AG04450 (cell line): ENCODE results near the gene DHH. TPM values are rescaled to one million over a fixed set of nuclear protein-coding genes. Genes with fewer than 3 reads are reported as not detected.

Experiments
- CTCF ChIA-PET: fragments of 300-600, 350-600 bp; formaldehyde crosslinking; extraction: SDS; loops from one replicate; lab custom pipeline; 2022; ENCODE audit warnings: antibody characterized with exemption, inconsistent platforms; lab: Charles Lee
- POLR2A ChIA-PET: fragments of 350-600 bp; formaldehyde crosslinking; extraction: SDS; loops from one replicate; lab custom pipeline; 2021; ENCODE audit warnings: antibody characterized with exemption, inconsistent platforms; lab: Yijun Ruan, JAX
- DNase-seq: peaks from one replicate; pipeline ENCODE4 v3.0.0-alpha.2; 2011; ENCODE audit warnings: low read depth, low spot score
- H3K27ac ChIP-seq: one replicate; pipeline ENCODE4 v1.5.1; 2012; ENCODE audit warnings: low read depth, low read length, control low read depth
- H3K27me3 ChIP-seq: one replicate; pipeline ENCODE4 v1.6.0; 2012; ENCODE audit warnings: low read length; ENCODE audit not compliant: control insufficient read depth, insufficient read depth
- H3K4me3 ChIP-seq: 2 replicates; pipeline ENCODE4 v1.5.1; 2011; ENCODE audit warnings: mild to moderate bottlenecking, low read depth, low read length, control low read depth
- H3K9me3 ChIP-seq: 2 replicates; pipeline ENCODE4 v1.5.1; 2012; ENCODE audit warnings: low read length; ENCODE audit not compliant: control insufficient read depth, insufficient read depth
- CTCF ChIP-seq: IDR thresholded peaks from 2 replicates; pipeline ENCODE4 v1.5.1; 2011; ENCODE audit warnings: low read depth, low read length, control low read depth, inconsistent platforms
- polyA plus RNA-seq: library from polyadenylated mRNA; depleted of rRNA; stranded (reverse); fragments of >200 nt; gene quantifications from 2 replicates; pipeline ENCODE4 v1.2.3, GENCODE V29; 2011

The DHH gene
- polyA plus RNA-seq, 1 experiment = not detected

GRCh38 chr12:49046129-49046895 lies 48.3 kb downstream of the DHH start:
- Histone ChIP-seq H3K27ac (no peak overlapping the region), H3K4me3 (no peak overlapping the region), H3K27me3 (no peaks in the 10 kb centered on the region), H3K9me3 (no peaks in the 10 kb centered on the region; the same call in 1 of the 2 replicates)
- no peak for TF ChIP-seq CTCF
- ChIA-PET POLR2A (interaction anchor here (0.7 kb wide), 1 partner anchor 1132 kb away, joined by 4 read pairs; no protein-coding TSS in a partner anchor), CTCF (interaction anchor here (0.6 kb wide), 3 partner anchors 17 to 89 kb away, joined by 3 to 4 read pairs (median 4); no protein-coding TSS in a partner anchor)
- no peak for DNase-seq

GRCh38 chr12:49044660-49045059 lies 49.9 kb downstream of the DHH start:
- no peak for TF ChIP-seq CTCF
- Histone ChIP-seq H3K9me3 (no peaks in the 10 kb centered on the region), H3K27me3 (no peaks in the 10 kb centered on the region), H3K27ac (no peak overlapping the region), H3K4me3 (no peak overlapping the region)
- no peak for DNase-seq
- ChIA-PET CTCF (interaction anchor here (1.4 to 1.8 kb wide), 4 partner anchors 7 to 24 kb away, joined by 3 to 8 read pairs (median 5); no protein-coding TSS in a partner anchor), POLR2A (no interaction called here)

GRCh38 chr12:49043856-49044258 lies 50.7 kb downstream of the DHH start:
- H3K27me3 ChIP-seq = no peaks in the 10 kb centered on the region
- no peak for DNase-seq
- ChIA-PET CTCF (interaction anchor here (0.7 to 1.8 kb wide), 8 partner anchors 8 to 26 kb away, joined by 3 to 11 read pairs (median 4); partner anchors contain the start of gene RHEBL1), POLR2A (no interaction called here)
- H3K27ac ChIP-seq = no peak overlapping the region
- no peaks in the 10 kb centered on the region for H3K9me3 ChIP-seq
- peak; percentile 79 for TF ChIP-seq CTCF
- H3K4me3 ChIP-seq = no peak overlapping the region

GRCh38 chr12:49043241-49043640 lies 51.4 kb downstream of the DHH start:
- Histone ChIP-seq H3K27ac (no peak overlapping the region), H3K4me3 (no peak overlapping the region), H3K27me3 (no peaks in the 10 kb centered on the region), H3K9me3 (no peaks in the 10 kb centered on the region)
- POLR2A ChIA-PET = no interaction called here
- no peak for TF ChIP-seq CTCF
- CTCF ChIA-PET = interaction anchor here (0.5 to 1.8 kb wide), 9 partner anchors 8 to 35 kb away, joined by 3 to 11 read pairs (median 4); partner anchors contain the start of gene RHEBL1
- DNase-seq = no peak

- TF ChIP-seq CTCF = no peak
- DNase-seq = no peak
- ChIA-PET CTCF (interaction anchor here (0.8 kb wide), 1 partner anchor 11 kb away, joined by 3 read pairs; no protein-coding TSS in a partner anchor), POLR2A (interaction anchor here (0.9 kb wide), 1 partner anchor 14 kb away, joined by 4 read pairs; no protein-coding TSS in a partner anchor)
- Histone ChIP-seq H3K9me3 (no peaks in the 10 kb centered on the region), H3K4me3 (no peak overlapping the region), H3K27me3 (no peaks in the 10 kb centered on the region), H3K27ac (no peak overlapping the region)
Measured at GRCh38 chr12:49041881-49042484, 52.6 kb downstream of the DHH start.
